ENCODE measurements around the gene ZNF525. TPM values are rescaled to one million over a fixed set of nuclear protein-coding genes. Genes with fewer than 3 reads are reported as not detected.
"Not testable (repeated sequence)": the region's sequence is repeated elsewhere in the genome, so short reads cannot be mapped to it uniquely, and the experiment has no call there.

Gene ZNF525
- total RNA-seq, 2 donors from 2014 or later, result 7.8 to 20.4 TPM

DNA sequence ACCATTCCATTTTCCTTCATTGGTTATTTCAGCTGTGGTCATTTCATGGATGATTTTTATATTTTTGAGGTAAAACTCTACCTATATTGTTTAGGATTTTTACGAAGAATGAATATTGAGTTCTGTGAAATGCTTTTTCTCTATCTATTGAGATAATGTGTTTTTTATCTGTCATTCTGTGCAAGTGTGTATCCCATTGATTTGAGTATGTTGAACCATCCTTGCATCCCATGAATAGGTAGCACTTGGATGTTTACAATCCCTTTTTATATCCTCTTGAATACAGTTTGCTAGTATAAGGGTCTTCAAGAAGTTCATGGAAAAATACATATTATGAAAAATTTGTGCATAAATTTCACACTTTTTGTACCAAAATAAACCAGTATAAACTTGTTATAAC lies 9.8 kb upstream of the ZNF525 start:
- 100% methylated on average over 1 of the region's 1 CpG for WGBS
- Histone ChIP-seq H3K27me3 (replicated peaks; ENCODE audit: insufficient read depth) (no peaks in the 10 kb centered on the region), H3K36me3 (peaks cover 4 to 13% of the 10 kb centered on the region in 2 donors), H3K27ac (no peak overlapping the region), H3K4me1 (replicated peaks) (no peaks in the 10 kb centered on the region), H3K9me3 (no peaks in the 10 kb centered on the region), H3K4me3 (no peak overlapping the region)
- intact Hi-C loops (cut with DNase I), result no loop called here
- no peak for DNase-seq (ENCODE audit: low spot score)
- TF ChIP-seq, protein P1, sequence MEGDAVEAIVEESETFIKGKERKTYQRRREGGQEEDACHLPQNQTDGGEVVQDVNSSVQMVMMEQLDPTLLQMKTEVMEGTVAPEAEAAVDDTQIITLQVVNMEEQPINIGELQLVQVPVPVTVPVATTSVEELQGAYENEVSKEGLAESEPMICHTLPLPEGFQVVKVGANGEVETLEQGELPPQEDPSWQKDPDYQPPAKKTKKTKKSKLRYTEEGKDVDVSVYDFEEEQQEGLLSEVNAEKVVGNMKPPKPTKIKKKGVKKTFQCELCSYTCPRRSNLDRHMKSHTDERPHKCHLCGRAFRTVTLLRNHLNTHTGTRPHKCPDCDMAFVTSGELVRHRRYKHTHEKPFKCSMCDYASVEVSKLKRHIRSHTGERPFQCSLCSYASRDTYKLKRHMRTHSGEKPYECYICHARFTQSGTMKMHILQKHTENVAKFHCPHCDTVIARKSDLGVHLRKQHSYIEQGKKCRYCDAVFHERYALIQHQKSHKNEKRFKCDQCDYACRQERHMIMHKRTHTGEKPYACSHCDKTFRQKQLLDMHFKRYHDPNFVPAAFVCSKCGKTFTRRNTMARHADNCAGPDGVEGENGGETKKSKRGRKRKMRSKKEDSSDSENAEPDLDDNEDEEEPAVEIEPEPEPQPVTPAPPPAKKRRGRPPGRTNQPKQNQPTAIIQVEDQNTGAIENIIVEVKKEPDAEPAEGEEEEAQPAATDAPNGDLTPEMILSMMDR (IDR thresholded peaks at IDR 0.05), result no peak
- no peak for TF ChIP-seq POLR2A (IDR thresholded peaks at IDR 0.05)
- no peak for TF ChIP-seq POLR2AphosphoS5 (IDR thresholded peaks at IDR 0.05)

DNA sequence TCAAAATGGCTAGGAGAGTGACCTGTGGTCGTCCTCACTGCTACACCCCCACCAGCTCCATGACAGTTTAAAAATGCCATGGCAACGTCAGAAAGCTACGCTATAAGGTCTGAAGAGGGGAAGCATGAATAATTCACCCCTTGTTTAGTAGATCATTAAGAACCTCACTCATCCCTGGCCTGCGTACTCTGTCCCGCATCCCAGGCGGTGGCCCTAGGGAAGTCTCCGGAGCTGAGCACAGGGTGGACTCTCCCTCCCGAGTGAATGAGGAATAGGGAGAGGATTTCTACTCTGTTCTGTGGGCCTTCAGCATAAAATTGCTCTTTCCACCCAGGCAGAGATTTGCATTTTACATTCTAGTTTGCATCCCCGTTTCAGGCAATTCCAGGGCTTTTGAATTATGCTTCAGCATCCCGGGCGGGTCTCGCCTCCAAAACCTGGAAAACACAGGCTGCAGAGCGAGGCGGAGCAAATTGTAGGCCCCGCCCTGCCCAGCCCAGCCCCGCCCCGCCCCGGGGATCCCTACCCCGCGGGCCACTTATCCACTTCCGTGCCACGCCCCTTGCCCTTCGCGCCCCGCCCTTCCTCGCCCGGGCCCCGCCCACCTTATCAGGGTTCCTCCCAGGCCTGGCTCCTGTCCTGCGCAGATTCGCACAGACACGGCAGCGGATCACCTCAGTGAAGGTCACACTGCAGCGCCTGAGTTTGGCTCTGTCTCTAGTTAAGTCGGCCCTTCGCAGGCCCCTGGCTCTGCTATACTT lies 7.5 kb upstream of the ZNF525 start:
- Histone ChIP-seq H3K4me3 (no peak overlapping the region), H3K36me3 (no peaks in the 10 kb centered on the region), H3K4me1 (replicated peaks) (no peaks in the 10 kb centered on the region), H3K27me3 (replicated peaks; ENCODE audit: insufficient read depth) (no peaks in the 10 kb centered on the region), H3K9me3 (no peaks in the 10 kb centered on the region), H3K27ac (no peak overlapping the region)
- intact Hi-C loops (cut with DNase I), result no loop called here
- TF ChIP-seq POLR2AphosphoS5 (IDR thresholded peaks at IDR 0.05) (no peak), POLR2A (IDR thresholded peaks at IDR 0.05) (no peak)
- TF ChIP-seq, protein P1 (IDR thresholded peaks at IDR 0.05), result no peak
- no peak for DNase-seq (ENCODE audit: low spot score)
- WGBS, result 64% methylated on average over 35 of the region's 35 CpGs

DNA sequence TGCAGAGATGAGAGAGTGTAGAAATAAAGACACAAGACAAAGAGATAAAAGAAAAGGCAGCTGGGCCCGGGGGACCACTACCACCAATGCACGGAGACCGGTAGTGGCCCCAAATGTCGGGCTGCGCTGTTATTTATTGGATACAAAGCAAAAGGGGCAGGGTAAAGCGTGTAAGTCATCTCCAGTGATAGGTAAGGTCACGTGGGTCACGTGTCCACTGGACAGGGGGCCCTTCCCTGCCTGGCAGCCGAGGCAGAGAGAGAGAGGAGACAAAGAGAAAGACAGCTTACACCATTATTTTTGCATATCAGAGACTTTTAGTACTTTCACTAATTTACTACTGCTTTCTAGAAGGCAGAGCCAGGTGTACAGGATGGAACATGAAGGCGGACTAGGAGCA lies 5.4 kb upstream of the ZNF525 start:
- intact Hi-C loops (cut with DNase I), result loop anchor here (5.0 kb wide), 1 partner anchor 163 kb away; no protein-coding TSS in a partner anchor

DNA sequence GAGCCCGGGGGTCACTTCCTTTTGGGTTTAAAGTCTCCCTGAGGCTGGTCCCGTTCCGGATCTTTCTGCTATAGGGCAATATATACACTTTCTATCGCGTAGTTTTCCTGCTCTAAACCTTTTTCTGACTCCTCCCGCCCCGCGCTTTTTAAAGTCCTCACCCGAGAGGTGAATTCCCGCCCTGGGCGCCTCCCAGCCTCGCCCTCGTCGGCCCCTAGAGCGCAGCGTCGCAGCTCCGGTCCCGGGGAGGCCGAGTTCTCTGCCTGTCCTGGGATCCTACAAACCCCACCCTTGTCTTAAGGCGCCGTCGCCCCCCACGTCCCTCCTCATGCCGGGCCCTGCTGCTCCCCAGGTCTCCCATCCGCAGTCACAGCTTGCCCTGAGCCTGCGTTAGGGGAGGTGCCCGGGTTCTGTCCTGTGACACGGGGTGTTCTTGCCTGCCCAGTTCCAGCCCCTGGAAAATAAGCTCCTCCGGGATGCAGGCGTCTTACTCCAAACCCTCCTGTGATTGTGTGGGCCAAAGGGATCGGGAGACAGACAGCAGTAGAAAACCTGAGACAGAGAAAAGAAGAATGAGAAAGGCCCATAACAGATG lies 491 bp downstream of the ZNF525 start:
- H3K4me1 ChIP-seq (replicated peaks), result peaks cover 4% of the 10 kb centered on the region
- peak overlapping the region; percentile 55 to 65 for H3K4me3 ChIP-seq
- no peaks in the 10 kb centered on the region for H3K9me3 ChIP-seq
- peak overlapping the region; percentile 73 to 88 for H3K27ac ChIP-seq
- no peaks in the 10 kb centered on the region for H3K27me3 ChIP-seq (replicated peaks; ENCODE audit: insufficient read depth)
- H3K36me3 ChIP-seq, result no peaks in the 10 kb centered on the region
- 0% methylated on average over 24 of the region's 32 CpGs for WGBS
- DNase-seq (ENCODE audit: low spot score), result peak; percentile 5
- intact Hi-C loops (cut with DNase I), result loop anchor here (2.0 kb wide), 1 partner anchor 29 kb away; the partner anchor contains the start of gene ZNF765
- TF ChIP-seq POLR2AphosphoS5 (IDR thresholded peaks at IDR 0.05) (no peak), POLR2A (IDR thresholded peaks at IDR 0.05) (no peak)

More for the DNA sequence above, 5.4 kb upstream of the ZNF525 start:
- not testable (repeated sequence) for H3K9me3 ChIP-seq; DNase-seq (ENCODE audit: low spot score); H3K27ac ChIP-seq; H3K27me3 ChIP-seq (replicated peaks; ENCODE audit: insufficient read depth); H3K4me1 ChIP-seq (replicated peaks); H3K36me3 ChIP-seq; H3K4me3 ChIP-seq
- WGBS, result 93% methylated on average over 10 of the region's 10 CpGs

DNA sequence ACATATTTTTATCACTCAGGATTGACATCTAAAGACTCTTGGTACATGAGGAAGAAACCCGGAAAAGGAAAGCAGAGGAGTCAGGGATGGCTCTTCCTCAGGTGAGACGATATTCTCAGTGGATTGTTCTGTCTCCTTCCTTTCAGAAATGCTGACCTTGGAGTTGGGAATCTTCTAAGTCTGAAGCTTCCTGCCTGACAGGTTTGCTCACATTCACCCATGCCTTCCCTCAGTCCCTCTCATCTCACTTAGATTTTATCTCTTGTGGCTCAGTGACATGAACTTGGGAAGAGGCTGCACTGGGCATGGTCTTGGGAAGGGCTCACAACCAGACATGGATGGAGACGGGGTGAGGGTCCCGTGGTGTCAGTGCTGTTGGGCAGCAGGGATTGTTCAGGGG lies 6.7 kb downstream of the ZNF525 start:
- Histone ChIP-seq H3K4me3 (no peak overlapping the region), H3K4me1 (replicated peaks) (peaks cover under 1% of the 10 kb centered on the region), H3K36me3 (no peaks in the 10 kb centered on the region), H3K27ac (peak overlapping the region; percentile 42 to 44), H3K9me3 (no peaks in the 10 kb centered on the region), H3K27me3 (replicated peaks; ENCODE audit: insufficient read depth) (no peaks in the 10 kb centered on the region)
- TF ChIP-seq POLR2A (IDR thresholded peaks at IDR 0.05), result no peak
- TF ChIP-seq POLR2AphosphoS5 (IDR thresholded peaks at IDR 0.05), result peak; percentile 47
- intact Hi-C loops (cut with DNase I), result no loop called here
- DNase-seq (ENCODE audit: low spot score), result no peak
- 69% methylated on average over 4 of the region's 4 CpGs for WGBS

DNA sequence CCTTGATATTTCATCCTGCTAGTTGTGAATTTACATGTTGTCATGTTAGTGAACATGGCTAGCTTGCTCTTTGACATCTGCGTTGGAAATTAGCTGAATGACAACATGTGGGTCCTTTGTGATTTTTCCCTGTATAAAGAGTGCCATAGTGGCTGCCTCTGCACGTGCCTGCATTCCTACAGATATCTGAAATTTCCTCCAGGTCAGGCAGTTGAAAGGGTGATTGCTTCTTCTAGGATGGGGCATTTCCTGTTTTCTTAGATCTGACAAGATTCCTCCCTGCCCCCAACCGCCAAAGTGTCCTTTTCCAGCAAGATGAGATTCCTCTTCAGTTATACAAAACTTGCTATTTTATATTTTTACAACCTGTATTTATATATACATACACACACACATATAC lies 8.8 kb downstream of the ZNF525 start:
- WGBS, result 59% methylated on average over 3 of the region's 3 CpGs

More for the DNA sequence above, 8.8 kb downstream of the ZNF525 start:
- H3K36me3 ChIP-seq, result no peaks in the 10 kb centered on the region
- no peaks in the 10 kb centered on the region for H3K27me3 ChIP-seq (replicated peaks; ENCODE audit: insufficient read depth)
- intact Hi-C loops (cut with DNase I), result no loop called here
- TF ChIP-seq POLR2A (IDR thresholded peaks at IDR 0.05) (no peak), POLR2AphosphoS5 (IDR thresholded peaks at IDR 0.05) (no peak)
- TF ChIP-seq, protein P1 (IDR thresholded peaks at IDR 0.05), result no peak
- H3K4me1 ChIP-seq (replicated peaks), result no peaks in the 10 kb centered on the region
- no peak for DNase-seq (ENCODE audit: low spot score)
- no peaks in the 10 kb centered on the region for H3K9me3 ChIP-seq
- H3K27ac ChIP-seq, result no peak overlapping the region
- H3K4me3 ChIP-seq, result no peak overlapping the region
